HEK293 (cell line): Measurements from ENCODE around the gene VKORC1.

Experiments
- CTCF ChIA-PET: fragments of 350-600 bp; formaldehyde crosslinking; extraction: SDS; loops from one replicate; lab custom pipeline; 2021; ENCODE audit warnings: antibody characterized with exemption; lab: Yijun Ruan, JAX
- POLR2A ChIA-PET: fragments of 300-600 bp; formaldehyde crosslinking; extraction: SDS; loops from one replicate; lab custom pipeline; 2020; ENCODE audit warnings: antibody characterized with exemption, inconsistent platforms; lab: Yijun Ruan, JAX
- H3K27ac ChIP-seq: fragments of 200-500 bp; sonication (Bioruptor generic); 2 replicates; pipeline ENCODE4 v1.5.1; 2014; ENCODE audit warnings: low read depth, low read length, control low read depth, inconsistent platforms; ENCODE audit errors: extremely low read depth
- H3K36me3 ChIP-seq, 2 experiments: fragments of 200-500 bp in 1 of 2; sonication (Bioruptor generic) in 1 of 2; 1 replicate in 1 of 2; 2 replicates in 1 of 2; pipeline ENCODE4 v1.5.1; 2014 to 2017; ENCODE audit warnings: inconsistent platforms in 2 of 2, low read length in 2 of 2; ENCODE audit not compliant: control insufficient read depth in 2 of 2, insufficient read depth in 1 of 2
- H3K4me1 ChIP-seq: fragments of 200-500 bp; sonication (Bioruptor generic); 2 replicates; pipeline ENCODE4 v1.5.1; 2014; ENCODE audit warnings: mild to moderate bottlenecking, low read length, inconsistent platforms; ENCODE audit not compliant: control insufficient read depth, insufficient read depth
- H3K4me3 ChIP-seq: 2 replicates; pipeline ENCODE4 v1.5.1; 2011; ENCODE audit warnings: low read depth, mild to moderate bottlenecking, control low read depth, low read length, moderate library complexity
- H3K9me3 ChIP-seq: fragments of 200-500 bp; sonication (Bioruptor generic); 2 replicates; pipeline ENCODE4 v1.5.1; 2014; ENCODE audit warnings: low read depth, low read length, inconsistent platforms; ENCODE audit not compliant: control insufficient read depth, insufficient read depth
- KLF17 ChIP-seq: fragments of 450-650 bp; formaldehyde crosslinking; IDR thresholded peaks from 2 replicates; pipeline ENCODE4 v1.5.1; 2016; ENCODE audit warnings: missing biosample characterization, missing genetic modification characterization
- PRDM2 ChIP-seq: fragments of 450-650 bp; formaldehyde crosslinking; IDR thresholded peaks from 2 replicates; pipeline ENCODE4 v1.5.1; 2016; ENCODE audit warnings: missing biosample characterization, missing genetic modification characterization, borderline replicate concordance
- SP2 ChIP-seq: fragments of 450-650 bp; formaldehyde crosslinking; IDR thresholded peaks from 2 replicates; pipeline ENCODE4 v1.5.1; 2016; ENCODE audit warnings: missing biosample characterization, missing genetic modification characterization
- SP3 ChIP-seq: fragments of 450-650 bp; formaldehyde crosslinking; IDR thresholded peaks from 2 replicates; pipeline ENCODE4 v1.5.1; 2016; ENCODE audit warnings: missing biosample characterization, missing genetic modification characterization
- SP7 ChIP-seq: fragments of 450-650 bp; formaldehyde crosslinking; IDR thresholded peaks from 2 replicates; pipeline ENCODE4 v1.5.1; 2016; ENCODE audit warnings: missing biosample characterization, missing genetic modification characterization
- ZNF18 ChIP-seq: fragments of 450-650 bp; formaldehyde crosslinking; IDR thresholded peaks from 2 replicates; pipeline ENCODE4 v1.5.1; 2016; ENCODE audit warnings: missing biosample characterization, missing genetic modification characterization
- ZNF184 ChIP-seq: fragments of 450-650 bp; IDR thresholded peaks from 2 replicates; pipeline ENCODE4 v1.5.1; 2018; ENCODE audit warnings: missing biosample characterization, mild to moderate bottlenecking, missing genetic modification characterization
- ZNF223 ChIP-seq: fragments of 450-650 bp; formaldehyde crosslinking; IDR thresholded peaks from 2 replicates; pipeline ENCODE4 v1.5.1; 2016; ENCODE audit warnings: missing biosample characterization, missing genetic modification characterization
- ZNF23 ChIP-seq: fragments of 450-650 bp; formaldehyde crosslinking; IDR thresholded peaks from 2 replicates; pipeline ENCODE4 v1.5.1; 2016; ENCODE audit warnings: missing biosample characterization, missing genetic modification characterization, borderline replicate concordance
- ZNF335 ChIP-seq: fragments of 450-650 bp; formaldehyde crosslinking; conservative IDR thresholded peaks from 2 replicates; pipeline ENCODE4 v1.5.1; 2016; ENCODE audit warnings: missing biosample characterization, missing genetic modification characterization
- ZNF398 ChIP-seq: fragments of 450-650 bp; formaldehyde crosslinking; IDR thresholded peaks from 2 replicates; pipeline ENCODE4 v1.5.1; 2017; ENCODE audit warnings: missing biosample characterization, missing genetic modification characterization
- ZNF48 ChIP-seq: fragments of 450-650 bp; formaldehyde crosslinking; IDR thresholded peaks from 2 replicates; pipeline ENCODE4 v1.5.1; 2016; ENCODE audit warnings: missing biosample characterization, missing genetic modification characterization
- ZNF560 ChIP-seq: fragments of 450-650 bp; formaldehyde crosslinking; IDR thresholded peaks from 2 replicates; pipeline ENCODE4 v1.5.1; 2017; ENCODE audit warnings: missing biosample characterization, missing genetic modification characterization, borderline replicate concordance
- ZNF600 ChIP-seq: fragments of 450-650 bp; formaldehyde crosslinking; IDR thresholded peaks from 2 replicates; pipeline ENCODE4 v1.5.1; 2016; ENCODE audit warnings: missing biosample characterization, missing genetic modification characterization
- ZNF629 ChIP-seq: fragments of 450-650 bp; formaldehyde crosslinking; IDR thresholded peaks from 2 replicates; pipeline ENCODE4 v1.5.1; 2017; ENCODE audit warnings: missing biosample characterization, missing genetic modification characterization
- ZNF639 ChIP-seq: fragments of 450-650 bp; formaldehyde crosslinking; IDR thresholded peaks from 2 replicates; pipeline ENCODE4 v1.5.1; 2016; ENCODE audit warnings: missing biosample characterization, missing genetic modification characterization

Gene VKORC1

GRCh38 chr16:31055613-31056012, 39.0 kb downstream of the VKORC1 start:
- CTCF ChIA-PET: no interaction called here

GRCh38 chr16:31052114-31052513, 42.5 kb downstream of the VKORC1 start:
- CTCF ChIA-PET: no interaction called here
- Histone ChIP-seq H3K27ac (no peak overlapping the region), H3K4me3 (no peak overlapping the region), H3K36me3 (no peaks in the 10 kb centered on the region), H3K4me1 (no peaks in the 10 kb centered on the region), H3K9me3 (no peaks in the 10 kb centered on the region)
- POLR2A ChIA-PET: no interaction called here
- TF ChIP-seq ZNF629 (tag by site-specific recombination): peak; percentile 44
- 0 out of 2 replicates have a peak, but pooled peaks have one; percentile 41 for TF ChIP-seq ZNF600 (tag by site-specific recombination)
- peak; percentile 42 for TF ChIP-seq SP3 (tag by site-specific recombination)
- peak; percentile 30; the same call in 1 of the 2 replicates for TF ChIP-seq ZNF398 (tag by site-specific recombination)
- TF ChIP-seq SP7: peak; percentile 48; the same call in 1 of the 2 replicates
- peak; percentile 27; the same call in 1 of the 2 replicates for TF ChIP-seq SP2
- TF ChIP-seq ZNF223 (tag by site-specific recombination): no peak
- TF ChIP-seq ZNF639 (tag by site-specific recombination): peak; percentile 52; the same call in 1 of the 2 replicates
- TF ChIP-seq ZNF335 (tag by site-specific recombination): peak; percentile 44; the same call in 1 of the 2 replicates
- TF ChIP-seq ZNF184: peak; percentile 50; the same call in 1 of the 2 replicates
- TF ChIP-seq ZNF48: no peak
- TF ChIP-seq KLF17 (tag by site-specific recombination): peak; percentile 90

More at GRCh38 chr16:31055613-31056012, 39.0 kb downstream of the VKORC1 start:
- H3K9me3 ChIP-seq: no peaks in the 10 kb centered on the region
- H3K4me3 ChIP-seq: no peak overlapping the region
- no peak overlapping the region for H3K27ac ChIP-seq
- POLR2A ChIA-PET: no interaction called here
- peaks cover 4 to 5% of the 10 kb centered on the region in 2 experiments; a peak in 2 of 3 replicates for H3K36me3 ChIP-seq
- no peak for TF ChIP-seq ZNF23 (tag by site-specific recombination)
- no peak for TF ChIP-seq ZNF18 (tag by site-specific recombination)
- no peak for TF ChIP-seq ZNF560 (tag by site-specific recombination)
- no peak for TF ChIP-seq PRDM2
- no peaks in the 10 kb centered on the region for H3K4me1 ChIP-seq
